Parathyroid adenoma (tissue), 2 donors: ENCODE data around the gene VWA5B1.

Experiments
- H2AFZ ChIP-seq: fragments of 300-600 bp; sonication (generic); one replicate; pipeline ENCODE4 v1.7.0; 2017; ENCODE audit warnings: antibody characterized with exemption, mild to moderate bottlenecking
- H3K27ac ChIP-seq: fragments of 300-600 bp; sonication (generic); one replicate; pipeline ENCODE4 v1.7.0; 2017
- H3K27me3 ChIP-seq: fragments of 300-600 bp; sonication (generic); one replicate; pipeline ENCODE4 v1.7.0; 2017; ENCODE audit warnings: low read length; ENCODE audit not compliant: control insufficient read depth, insufficient read depth
- H3K36me3 ChIP-seq: fragments of 300-600 bp; sonication (generic); one replicate; pipeline ENCODE4 v1.7.0; 2017; ENCODE audit warnings: low read length; ENCODE audit not compliant: control insufficient read depth, insufficient read depth
- H3K4me1 ChIP-seq: fragments of 300-600 bp; sonication (generic); one replicate; pipeline ENCODE4 v1.7.0; 2017; ENCODE audit warnings: control low read depth
- H3K4me2 ChIP-seq: fragments of 300-600 bp; sonication (generic); one replicate; pipeline ENCODE4 v1.7.0; 2017; ENCODE audit warnings: low read length
- H3K4me3 ChIP-seq: fragments of 300-600 bp; sonication (generic); one replicate; pipeline ENCODE4 v1.7.0; 2017; ENCODE audit warnings: low read depth, low read length
- H3K79me2 ChIP-seq: fragments of 300-600 bp; sonication (generic); one replicate; pipeline ENCODE4 v1.7.0; 2017; ENCODE audit warnings: control low read depth
- H3K9ac ChIP-seq: fragments of 300-600 bp; sonication (generic); one replicate; pipeline ENCODE4 v1.7.0; 2017; ENCODE audit warnings: mild to moderate bottlenecking
- H3K9me3 ChIP-seq: fragments of 300-600 bp; sonication (generic); one replicate; pipeline ENCODE4 v1.7.0; 2017; ENCODE audit warnings: low read length; ENCODE audit not compliant: control insufficient read depth
- CTCF ChIP-seq: fragments of 300-600 bp; sonication (generic); IDR thresholded peaks from one replicate; pipeline ENCODE4 v1.7.0; 2017; ENCODE audit warnings: antibody characterized with exemption, mild to moderate bottlenecking
- donor health status: primary hyperparathyroidism.

Gene VWA5B1

GRCh38 chr1:20382711-20383110 lies 92.0 kb downstream of the VWA5B1 start:
- Histone ChIP-seq H3K4me3 (no peak overlapping the region), H2AFZ (no peak overlapping the region), H3K4me1 (no peaks in the 10 kb centered on the region), H3K9me3 (no peaks in the 10 kb centered on the region), H3K79me2 (no peaks in the 10 kb centered on the region), H3K27me3 (no peaks in the 10 kb centered on the region), H3K9ac (no peak overlapping the region), H3K4me2 (no peak overlapping the region), H3K36me3 (no peaks in the 10 kb centered on the region), H3K27ac (no peak overlapping the region)
- TF ChIP-seq CTCF = no peak

GRCh38 chr1:20383631-20384030 lies 93.0 kb downstream of the VWA5B1 start:
- Histone ChIP-seq H3K4me2 (no peak overlapping the region), H3K27ac (no peak overlapping the region), H3K27me3 (no peaks in the 10 kb centered on the region), H3K4me3 (no peak overlapping the region), H3K36me3 (no peaks in the 10 kb centered on the region), H3K9me3 (no peaks in the 10 kb centered on the region), H3K9ac (no peak overlapping the region), H3K4me1 (no peaks in the 10 kb centered on the region), H3K79me2 (no peaks in the 10 kb centered on the region), H2AFZ (no peak overlapping the region)
- no peak for TF ChIP-seq CTCF

- H3K9ac ChIP-seq = no peak overlapping the region
- no peaks in the 10 kb centered on the region for H3K27me3 ChIP-seq
- no peaks in the 10 kb centered on the region for H3K4me1 ChIP-seq
- H3K79me2 ChIP-seq = no peaks in the 10 kb centered on the region
- H3K4me3 ChIP-seq = no peak overlapping the region
- no peak for TF ChIP-seq CTCF
- no peaks in the 10 kb centered on the region for H3K36me3 ChIP-seq
- H3K4me2 ChIP-seq = no peak overlapping the region
- H3K27ac ChIP-seq = no peak overlapping the region
- H2AFZ ChIP-seq = no peak overlapping the region
- no peaks in the 10 kb centered on the region for H3K9me3 ChIP-seq
Measured at GRCh38 chr1:20385630-20386029, 95.0 kb downstream of the VWA5B1 start.

- Histone ChIP-seq H3K9ac (no peak overlapping the region), H3K27ac (no peak overlapping the region), H3K9me3 (no peaks in the 10 kb centered on the region), H3K36me3 (no peaks in the 10 kb centered on the region), H3K4me1 (no peaks in the 10 kb centered on the region), H3K27me3 (no peaks in the 10 kb centered on the region), H3K79me2 (no peaks in the 10 kb centered on the region), H3K4me3 (no peak overlapping the region), H2AFZ (no peak overlapping the region), H3K4me2 (no peak overlapping the region)
- TF ChIP-seq CTCF = no peak
Measured at GRCh38 chr1:20386323-20387081, 95.8 kb downstream of the VWA5B1 start.

GRCh38 chr1:20389571-20389970 lies 98.9 kb downstream of the VWA5B1 start:
- Histone ChIP-seq H3K4me2 (no peak overlapping the region), H3K9me3 (no peaks in the 10 kb centered on the region), H3K27me3 (no peaks in the 10 kb centered on the region), H3K36me3 (no peaks in the 10 kb centered on the region), H3K27ac (no peak overlapping the region), H3K9ac (no peak overlapping the region), H2AFZ (no peak overlapping the region), H3K4me3 (no peak overlapping the region), H3K4me1 (no peaks in the 10 kb centered on the region), H3K79me2 (no peaks in the 10 kb centered on the region)
- TF ChIP-seq CTCF = no peak
